Natural killer cell treated with Interleukin-12 subunit alpha and Interleukin-12 subunit beta and Interleukin-15 and Interleukin-18, amount 100 ng/mL, for 72 hours (primary cell): ENCODE measurements around the gene CHEK2. TPM values are rescaled to one million over a fixed set of nuclear protein-coding genes. Genes with fewer than 3 reads are reported as not detected.
"Not testable (repeated sequence)": the region's sequence is repeated elsewhere in the genome, so short reads cannot be mapped to it uniquely, and the experiment has no call there.

ENCODE experiments used
- ATAC-seq, 2 donors: fragments of 150-1000 bp; cut with Tn5 transposase in 1 of 2; sonication (Bioruptor Pico), chemical (Tn5 transposase) in 1 of 2; 2 replicates each; pipeline ENCODE4 v1.10.0; 2021
- DNase-seq: peaks from one replicate; pipeline ENCODE4 v3.0.0; 2022; ENCODE audit warnings: low spot score
- H3K27ac Mint-ChIP-seq, 2 donors: 1 replicate in 1 of 2; 2 replicates in 1 of 2; pipeline ENCODE4 v1.8.0; 2022; ENCODE audit warnings: mixed read lengths in 2 of 2, mild to moderate bottlenecking in 1 of 2, moderate library complexity in 1 of 2
- H3K27me3 Mint-ChIP-seq, 2 donors: 1 replicate in 1 of 2; 2 replicates in 1 of 2; pipeline ENCODE4 v1.8.0; 2022; ENCODE audit warnings: mixed read lengths in 2 of 2
- H3K36me3 Mint-ChIP-seq: one replicate; pipeline ENCODE4 v1.8.0; 2022; ENCODE audit warnings: mixed read lengths
- H3K4me1 Mint-ChIP-seq, 2 donors: 1 replicate in 1 of 2; 2 replicates in 1 of 2; pipeline ENCODE4 v1.8.0; 2022; ENCODE audit warnings: low read depth in 2 of 2, mixed read lengths in 2 of 2, mild to moderate bottlenecking in 1 of 2
- H3K4me3 Mint-ChIP-seq: one replicate; pipeline ENCODE4 v1.8.0; 2022; ENCODE audit warnings: mixed read lengths
- H3K9me3 Mint-ChIP-seq: 2 replicates; pipeline ENCODE4 v1.8.0; 2022; ENCODE audit warnings: mixed read lengths
- total RNA-seq, 2 donors: library from RNA; stranded (reverse); gene quantifications; one replicate each; pipeline ENCODE4 v1.2.3, GENCODE V29; 2022

Gene CHEK2
- total RNA-seq, 2 donors from 2014 or later = 28.1 to 36.2 TPM

DNA sequence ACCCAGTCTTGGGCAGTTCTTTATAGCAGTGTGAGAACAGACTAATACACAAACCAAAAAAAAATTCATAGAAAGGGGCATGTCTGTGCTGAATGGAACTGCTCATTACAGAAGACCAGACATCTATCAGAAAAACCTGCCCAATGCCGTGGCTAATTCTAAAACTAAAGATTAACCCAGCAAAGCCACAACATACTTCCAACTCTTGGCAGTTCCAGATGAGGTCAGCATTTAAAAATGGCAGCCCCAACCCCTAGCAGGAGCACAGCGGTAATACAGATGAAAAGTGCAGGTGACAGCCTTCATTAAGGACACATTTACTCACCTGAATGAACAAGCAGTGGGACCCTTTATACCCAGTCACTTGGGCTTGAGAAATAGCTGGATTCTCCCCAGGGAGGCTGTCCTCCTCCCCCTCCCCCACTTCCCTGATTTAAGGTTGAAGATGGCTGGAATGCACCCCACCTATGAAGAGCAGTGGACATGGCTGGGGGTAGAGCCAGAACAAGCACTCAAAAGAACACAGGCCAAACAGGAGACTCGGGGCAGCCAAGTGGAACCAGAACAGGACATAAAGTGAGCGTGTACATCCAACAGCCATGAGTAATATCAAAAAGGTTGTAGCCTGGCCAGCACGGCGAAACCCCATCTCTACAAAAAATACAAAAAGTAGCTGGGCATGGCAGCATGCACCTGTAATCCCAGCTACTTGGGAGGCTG lies 48.4 kb downstream of the CHEK2 start:
- not testable (repeated sequence) for H3K27me3 Mint-ChIP-seq, H3K27ac Mint-ChIP-seq, H3K9me3 Mint-ChIP-seq, DNase-seq, H3K36me3 Mint-ChIP-seq, H3K4me1 Mint-ChIP-seq, ATAC-seq, H3K4me3 Mint-ChIP-seq

DNA sequence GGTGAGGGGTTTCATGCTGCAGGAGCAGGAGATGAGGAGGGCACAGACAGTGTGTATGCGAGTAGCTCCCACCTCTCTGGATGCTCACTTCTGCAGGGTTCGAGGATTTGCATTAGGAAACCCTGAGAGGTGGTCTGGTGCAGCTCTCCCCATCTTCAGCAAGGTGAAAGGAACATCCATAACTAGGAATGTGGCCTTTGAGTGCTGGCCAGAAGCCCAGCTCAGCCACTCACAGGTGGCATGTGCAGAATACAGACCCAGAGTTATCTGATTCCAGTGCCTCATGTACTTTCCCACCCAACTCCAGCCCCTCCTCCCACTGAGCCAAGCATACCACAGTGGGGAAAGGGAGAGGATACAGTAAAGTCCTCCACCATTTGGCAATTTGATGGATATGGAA lies 51.8 kb downstream of the CHEK2 start:
- H3K4me1 Mint-ChIP-seq, H3K9me3 Mint-ChIP-seq, DNase-seq, ATAC-seq, H3K27me3 Mint-ChIP-seq, H3K4me3 Mint-ChIP-seq, H3K27ac Mint-ChIP-seq: not testable (repeated sequence)
- peaks cover 21% of the 10 kb centered on the region for H3K36me3 Mint-ChIP-seq

DNA sequence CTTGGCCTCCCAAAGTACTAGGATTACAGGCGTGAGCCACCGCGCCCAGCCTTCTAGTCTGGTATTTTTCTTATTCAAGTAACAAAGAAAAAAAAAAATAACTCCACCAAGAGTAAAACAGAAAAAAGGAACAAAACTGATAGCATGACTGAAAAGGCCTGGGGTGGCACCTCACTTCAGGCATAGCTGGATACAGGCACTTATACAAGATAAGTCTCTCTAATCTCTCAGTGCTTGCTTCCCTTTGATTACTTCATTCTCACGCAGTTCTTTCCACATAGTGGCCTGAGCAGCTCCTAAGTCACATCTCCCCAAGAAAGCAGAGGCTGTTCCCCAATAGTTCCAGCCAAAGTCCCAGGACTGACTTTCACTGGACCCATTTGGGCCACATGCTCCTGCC lies 58.7 kb downstream of the CHEK2 start:
- not testable (repeated sequence) for H3K4me3 Mint-ChIP-seq, H3K27ac Mint-ChIP-seq, H3K9me3 Mint-ChIP-seq, DNase-seq, ATAC-seq
- Mint-ChIP-seq H3K36me3 (peaks cover 16% of the 10 kb centered on the region), H3K4me1 (peaks cover 8 to 11% of the 10 kb centered on the region in 2 donors), H3K27me3 (peaks cover 16 to 21% of the 10 kb centered on the region in 2 donors)

DNA sequence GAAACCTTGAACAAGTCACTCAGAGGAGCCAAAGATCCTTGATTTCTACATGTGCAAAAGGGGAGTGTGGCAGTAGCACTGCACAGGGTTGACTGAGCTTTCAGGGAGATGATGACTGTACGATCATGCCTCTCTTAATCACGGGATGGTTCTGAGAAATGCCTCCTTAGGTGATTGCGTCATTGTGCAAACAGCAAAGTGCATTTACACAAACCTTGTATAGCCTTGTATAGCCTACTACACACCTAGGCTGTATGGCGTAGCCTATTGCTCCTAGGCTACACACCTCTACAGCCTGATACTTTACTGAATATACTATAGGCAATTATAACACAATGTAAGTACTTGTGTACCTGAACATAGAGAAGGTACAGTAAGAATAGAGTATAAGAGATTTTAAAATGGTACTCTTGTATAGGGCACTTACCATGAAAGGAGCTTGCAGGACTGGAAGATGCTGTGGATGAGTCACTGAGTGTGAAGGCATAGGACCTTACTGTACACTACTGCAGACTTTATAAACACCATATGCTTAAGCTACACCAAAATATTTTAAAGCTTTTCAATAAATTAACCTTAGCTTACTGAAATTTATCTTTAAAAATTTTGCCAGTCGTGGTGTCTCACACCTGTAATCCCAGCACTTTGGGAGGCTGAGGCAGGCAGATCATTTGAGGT lies 60.7 kb downstream of the CHEK2 start:
- not testable (repeated sequence) for DNase-seq

DNA sequence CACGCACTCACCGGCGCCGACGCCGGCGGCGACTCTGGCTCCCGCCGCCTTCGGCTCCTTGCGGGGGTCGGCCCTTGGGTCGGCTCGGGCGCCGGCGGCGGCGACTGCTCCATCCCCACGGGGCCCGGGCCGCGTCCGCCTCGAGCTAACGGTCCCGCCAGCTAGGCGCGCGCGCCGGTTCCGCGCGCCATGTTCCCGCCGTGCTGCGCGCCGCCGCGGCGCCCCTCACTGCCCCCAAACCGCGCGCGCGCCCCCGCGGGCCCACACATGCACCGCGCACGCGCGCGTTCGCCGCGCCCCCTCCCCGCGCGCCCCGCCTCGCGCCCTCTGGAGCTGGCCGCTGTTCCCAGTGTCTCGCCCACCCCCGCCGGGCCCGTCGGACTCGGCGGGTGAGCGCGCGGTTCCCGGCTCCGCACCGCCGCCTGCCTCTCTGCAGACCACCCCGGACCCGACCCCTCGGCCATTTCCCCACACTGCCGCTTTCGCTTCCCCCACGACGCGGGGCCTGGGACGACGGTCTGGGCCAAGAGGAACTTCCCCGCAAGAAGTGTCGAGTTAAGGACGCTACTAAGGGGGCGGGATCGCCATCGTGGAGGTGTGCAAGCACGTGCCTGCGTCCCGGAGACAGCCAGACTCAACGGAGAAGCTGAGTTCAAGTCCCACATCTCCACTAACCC lies 61.9 kb downstream of the CHEK2 start, which contains the start of gene TTC28:
Gene TTC28 (minus strand): TSS at position 230 of the 677 bp plus-strand sequence. CDS start 117 bp downstream, at position 113.
- Mint-ChIP-seq H3K4me3 (peak within 1 kb of the TSS; percentile 79), H3K4me1 (peaks cover 15% of the 10 kb centered on the region in 2 donors), H3K27me3 (peaks cover 16 to 23% of the 10 kb centered on the region in 2 donors)
- H3K36me3 Mint-ChIP-seq, H3K9me3 Mint-ChIP-seq, H3K27ac Mint-ChIP-seq, ATAC-seq: not testable (repeated sequence)
- peak; percentile 65 for DNase-seq

More for the DNA sequence above, 60.7 kb downstream of the CHEK2 start:
- not testable (repeated sequence) for H3K27ac Mint-ChIP-seq, H3K36me3 Mint-ChIP-seq, H3K4me3 Mint-ChIP-seq, ATAC-seq, H3K9me3 Mint-ChIP-seq
- Mint-ChIP-seq H3K4me1 (peaks cover 8 to 11% of the 10 kb centered on the region in 2 donors), H3K27me3 (peaks cover 16 to 20% of the 10 kb centered on the region in 2 donors)

DNA sequence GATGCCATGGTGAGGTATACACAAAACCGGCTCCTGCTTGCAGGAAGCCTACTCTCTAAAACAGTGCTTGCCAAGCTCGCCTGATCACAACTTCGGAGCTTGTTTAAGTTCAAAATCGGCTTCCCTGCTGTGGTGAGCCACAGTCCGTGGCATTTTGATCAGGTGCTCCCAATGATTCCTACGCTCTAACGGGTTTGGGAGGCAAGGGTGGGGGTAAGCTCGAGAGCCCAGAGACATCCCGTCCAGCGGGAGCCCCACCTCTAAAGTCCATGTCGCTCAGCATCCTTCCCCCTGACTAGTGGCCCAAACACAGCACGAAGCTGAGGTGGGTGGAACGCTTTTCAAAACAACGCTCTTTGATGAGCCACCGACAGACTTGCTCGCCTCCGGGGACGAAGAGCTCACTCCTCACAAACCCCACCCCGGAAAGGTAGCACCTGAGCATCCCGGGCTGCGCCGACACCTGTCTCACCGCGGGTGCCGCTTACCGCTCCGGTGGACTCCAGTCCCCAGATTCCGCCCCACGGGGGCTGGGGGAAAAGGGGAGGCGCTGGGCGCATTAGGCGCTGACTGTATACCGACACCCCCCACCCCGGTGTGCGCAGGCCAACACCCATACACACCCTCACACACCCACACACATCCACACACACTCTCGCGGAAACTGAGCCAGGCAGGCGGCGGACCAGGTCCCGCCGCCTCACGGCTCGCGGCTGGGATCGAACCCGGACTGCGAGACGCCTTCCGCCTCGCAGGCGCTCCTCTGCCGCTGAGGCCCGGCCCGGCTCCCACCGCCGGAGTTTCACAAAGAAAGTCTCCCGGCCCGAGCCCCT lies 62.6 kb downstream of the CHEK2 start:
- not testable (repeated sequence) for H3K27ac Mint-ChIP-seq, H3K9me3 Mint-ChIP-seq, DNase-seq, ATAC-seq, H3K36me3 Mint-ChIP-seq
- Mint-ChIP-seq H3K4me3 (peak overlapping the region; percentile 61), H3K4me1 (peaks cover 20 to 21% of the 10 kb centered on the region in 2 donors), H3K27me3 (peaks cover 21 to 25% of the 10 kb centered on the region in 2 donors)

DNA sequence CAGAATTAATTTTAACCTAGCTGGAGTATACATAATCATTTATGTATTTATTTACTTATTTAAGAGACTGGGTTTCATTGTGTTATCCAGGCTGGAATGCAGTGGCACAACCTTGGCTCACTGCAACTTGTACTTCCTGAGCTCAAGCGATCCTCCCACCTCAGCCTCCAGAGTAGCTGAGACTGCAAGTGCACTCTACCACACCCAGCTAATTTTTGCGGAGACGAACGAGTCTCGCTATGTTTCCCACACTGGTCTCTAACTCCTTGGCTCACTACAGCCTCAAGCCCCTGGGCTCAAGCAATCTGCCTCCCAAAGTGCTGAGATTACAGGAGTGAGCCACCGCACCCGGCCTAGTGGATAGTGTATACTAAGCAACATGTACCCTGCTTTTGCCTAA lies 63.5 kb downstream of the CHEK2 start:
- Mint-ChIP-seq H3K27me3 (peaks cover 26 to 29% of the 10 kb centered on the region in 2 donors), H3K4me1 (peaks cover 28 to 29% of the 10 kb centered on the region in 2 donors)
- H3K9me3 Mint-ChIP-seq, H3K27ac Mint-ChIP-seq, ATAC-seq, H3K36me3 Mint-ChIP-seq, H3K4me3 Mint-ChIP-seq, DNase-seq: not testable (repeated sequence)

DNA sequence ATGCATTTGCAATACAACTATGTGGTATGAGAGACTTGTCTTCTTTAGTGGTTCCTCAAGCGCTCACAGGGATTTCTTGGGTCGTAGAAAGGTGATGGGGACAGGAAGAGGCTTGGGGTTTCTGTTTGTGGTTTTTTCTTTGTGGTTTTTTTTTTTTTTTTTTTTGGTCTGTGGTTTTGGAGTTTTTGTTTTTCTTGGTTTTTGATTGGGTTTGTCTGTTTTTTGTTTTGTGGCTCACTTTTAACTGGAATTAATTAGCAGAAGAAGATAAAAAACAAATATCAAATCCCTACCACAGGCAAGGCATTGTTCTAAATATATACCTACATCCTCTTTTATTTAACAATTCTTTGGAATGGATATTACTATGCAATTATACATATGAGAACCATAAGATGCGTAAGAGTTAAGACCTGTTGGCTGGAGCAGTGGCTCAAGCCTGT lies 67.5 kb downstream of the CHEK2 start:
- peaks cover 34% of the 10 kb centered on the region in 2 donors for H3K4me1 Mint-ChIP-seq
- peak overlapping the region; percentile 91 to 98 for H3K27ac Mint-ChIP-seq
- H3K27me3 Mint-ChIP-seq = peaks cover 31 to 43% of the 10 kb centered on the region in 2 donors
- DNase-seq (peak; percentile 76), ATAC-seq (peak; percentile 88 to 91)
- H3K9me3 Mint-ChIP-seq = peaks cover 7% of the 10 kb centered on the region
- peak overlapping the region; percentile 66 for H3K4me3 Mint-ChIP-seq
- H3K36me3 Mint-ChIP-seq = peaks cover 6% of the 10 kb centered on the region

DNA sequence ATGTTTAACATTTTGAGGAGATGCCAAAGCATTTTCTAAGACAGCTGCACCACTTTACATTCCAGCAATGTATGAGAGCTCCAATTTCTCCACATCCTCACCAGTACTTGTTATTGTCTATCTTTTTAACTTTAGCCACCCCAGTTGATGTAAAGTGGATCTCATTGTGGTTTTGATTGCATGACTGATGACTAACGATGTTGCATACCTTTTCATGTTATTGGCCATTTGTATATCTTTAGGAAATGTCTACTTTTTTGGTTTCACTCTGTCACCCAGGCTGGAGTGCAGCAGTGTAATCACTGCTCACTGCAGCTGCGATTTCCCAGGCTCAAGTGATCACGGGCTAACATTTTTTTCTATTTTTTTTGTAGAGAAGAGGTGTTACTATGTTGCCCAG lies 70.9 kb downstream of the CHEK2 start:
- Mint-ChIP-seq H3K27ac (no peak overlapping the region), H3K4me3 (no peak overlapping the region), H3K9me3 (peaks cover 7% of the 10 kb centered on the region), H3K27me3 (peaks cover 25 to 43% of the 10 kb centered on the region in 2 donors), H3K4me1 (peaks cover 27 to 29% of the 10 kb centered on the region in 2 donors), H3K36me3 (peaks cover 6% of the 10 kb centered on the region)
- ATAC-seq (no peak), DNase-seq (no peak)

DNA sequence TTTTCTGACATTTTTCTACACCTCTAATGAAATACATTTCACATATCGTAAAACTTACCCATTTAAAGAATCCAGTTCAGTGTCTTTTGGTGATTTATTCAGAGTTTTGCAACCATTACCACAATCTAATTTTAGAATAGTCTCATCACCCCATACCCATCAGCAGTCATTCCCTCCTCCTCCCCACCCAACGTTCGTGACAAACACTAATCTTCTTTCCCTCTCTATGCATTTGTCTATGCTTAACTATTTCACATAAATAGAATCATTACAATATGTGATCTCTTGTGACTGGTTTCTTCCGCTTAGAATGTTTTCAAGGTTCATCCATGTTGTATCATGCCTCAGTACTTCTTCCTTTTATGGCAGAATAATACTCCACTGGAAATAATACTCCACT lies 71.5 kb downstream of the CHEK2 start:
- Mint-ChIP-seq H3K36me3 (peaks cover 6% of the 10 kb centered on the region), H3K27ac (no peak overlapping the region), H3K9me3 (peaks cover 7% of the 10 kb centered on the region), H3K27me3 (peaks cover 23 to 39% of the 10 kb centered on the region in 2 donors), H3K4me3 (no peak overlapping the region), H3K4me1 (peaks cover 25 to 28% of the 10 kb centered on the region in 2 donors)
- ATAC-seq = no peak
- no peak for DNase-seq

DNA sequence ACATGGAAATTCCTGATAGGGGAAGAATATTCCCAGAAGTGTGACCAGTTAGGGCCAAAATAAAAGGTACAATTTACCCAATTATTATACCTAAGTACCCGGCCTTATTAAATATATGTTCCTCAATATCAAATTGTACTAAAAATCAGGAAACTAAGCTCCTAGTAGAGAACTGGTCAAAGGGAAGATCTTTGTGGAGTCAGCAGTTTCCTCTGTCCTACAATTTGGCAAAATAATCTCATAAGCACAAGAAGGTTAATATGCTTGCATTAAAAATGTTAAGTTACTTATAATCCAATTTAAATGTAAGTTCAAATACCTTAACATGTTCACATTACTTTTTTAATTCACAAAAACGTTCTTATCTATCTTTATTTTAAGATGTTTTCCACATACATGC lies 72.2 kb downstream of the CHEK2 start:
- H3K4me3 Mint-ChIP-seq = no peak overlapping the region
- no peak for DNase-seq
- peaks cover 7% of the 10 kb centered on the region for H3K9me3 Mint-ChIP-seq
- H3K36me3 Mint-ChIP-seq = peaks cover 6% of the 10 kb centered on the region
- peaks cover 19 to 22% of the 10 kb centered on the region in 2 donors for H3K4me1 Mint-ChIP-seq
- peaks cover 20 to 32% of the 10 kb centered on the region in 2 donors for H3K27me3 Mint-ChIP-seq
- H3K27ac Mint-ChIP-seq = no peak overlapping the region
- ATAC-seq = no peak

DNA sequence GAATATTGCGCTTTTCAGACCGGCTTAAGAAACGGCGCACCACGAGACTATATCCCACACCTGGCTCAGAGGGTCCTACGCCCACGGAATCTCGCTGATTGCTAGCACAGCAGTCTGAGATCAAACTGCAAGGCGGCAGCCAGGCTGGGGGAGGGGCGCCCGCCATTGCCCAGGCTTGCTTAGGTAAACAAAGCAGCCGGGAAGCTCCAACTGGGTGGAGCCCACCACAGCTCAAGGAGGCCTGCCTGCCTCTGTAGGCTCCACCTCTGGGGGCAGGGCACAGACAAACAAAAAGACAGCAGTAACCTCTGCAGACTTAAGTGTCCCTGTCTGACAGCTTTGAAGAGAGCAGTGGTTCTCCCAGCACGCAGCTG lies 78.1 kb downstream of the CHEK2 start:
- H3K9me3 Mint-ChIP-seq, ATAC-seq, H3K27me3 Mint-ChIP-seq, H3K4me3 Mint-ChIP-seq, DNase-seq, H3K27ac Mint-ChIP-seq, H3K4me1 Mint-ChIP-seq, H3K36me3 Mint-ChIP-seq: not testable (repeated sequence)

DNA sequence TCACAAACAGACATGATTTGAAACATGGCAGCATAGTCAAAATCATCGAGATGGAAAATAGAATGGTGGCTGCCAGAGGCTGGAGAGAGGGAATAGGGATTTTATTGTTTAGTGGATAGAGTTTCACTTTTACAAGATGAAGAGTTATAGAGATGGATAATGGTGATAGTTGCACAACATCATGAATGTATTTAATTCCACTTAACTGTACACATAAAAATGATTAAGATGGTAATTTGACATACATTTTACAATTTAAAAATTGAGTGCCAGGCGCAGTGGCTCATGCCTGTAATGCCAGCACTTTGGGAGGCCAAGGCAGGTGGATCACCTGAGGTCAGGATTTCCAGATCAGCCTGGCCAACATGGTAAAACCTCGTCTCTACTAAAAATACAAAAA lies 83.2 kb downstream of the CHEK2 start:
- no peaks in the 10 kb centered on the region for H3K4me1 Mint-ChIP-seq
- peaks cover 22 to 40% of the 10 kb centered on the region in 2 donors for H3K27me3 Mint-ChIP-seq
- H3K27ac Mint-ChIP-seq = no peak overlapping the region
- no peak overlapping the region for H3K4me3 Mint-ChIP-seq
- no peaks in the 10 kb centered on the region for H3K36me3 Mint-ChIP-seq
- no peak for ATAC-seq
- DNase-seq = no peak
- no peaks in the 10 kb centered on the region for H3K9me3 Mint-ChIP-seq
